Measurements from ENCODE around the gene RC3H2. TPM values are rescaled to one million over a fixed set of nuclear protein-coding genes. Genes with fewer than 3 reads are reported as not detected.
"Not testable (repeated sequence)": the region's sequence is repeated elsewhere in the genome, so short reads cannot be mapped to it uniquely, and the experiment has no call there.

Gene RC3H2
- total and polyA plus RNA-seq, 9 donors: 18.0 to 40.4 (median 28.4) TPM

GRCh38 chr9:122809261-122809660 lies 95.9 kb downstream of the RC3H2 start:
- WGBS (ENCODE audit: insufficient coverage): no CpG with 5 or more reads among the region's 7 CpGs
- H3K4me1 ChIP-seq (ENCODE audit: control insufficient read depth, insufficient read depth, low read length); DNase-seq; H3K4me3 ChIP-seq (ENCODE audit: low read length); H3K27ac ChIP-seq (ENCODE audit: low read length); H3K27me3 ChIP-seq (ENCODE audit: control insufficient read depth, insufficient read depth, low read length); H3K36me3 ChIP-seq (ENCODE audit: control insufficient read depth, insufficient read depth, low read length); H3K9me3 ChIP-seq (replicated peaks; ENCODE audit: control insufficient read depth, low read depth, low read length): not testable (repeated sequence)

DNA sequence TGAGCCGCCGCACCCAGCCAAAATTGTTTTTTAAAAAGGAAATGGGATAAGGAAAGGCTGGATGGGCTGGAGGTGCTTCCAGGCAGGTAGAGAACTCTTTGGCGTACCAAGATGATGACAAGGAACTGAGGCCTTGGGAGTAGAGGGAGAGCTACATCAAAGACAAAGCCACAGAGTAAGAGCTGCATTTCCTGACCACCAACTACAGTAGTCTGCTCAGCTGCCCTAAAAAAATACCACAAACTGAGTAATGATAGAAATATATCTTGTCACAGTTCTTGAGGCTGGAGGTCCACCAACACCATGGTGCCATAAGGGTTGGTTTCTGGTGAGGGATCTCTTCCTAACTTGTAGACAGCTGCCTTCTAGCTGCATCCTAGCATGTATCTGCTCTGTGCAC lies 97.0 kb downstream of the RC3H2 start:
- no peak for DNase-seq
- Histone ChIP-seq H3K9me3 (replicated peaks; ENCODE audit: control insufficient read depth, low read depth, low read length) (no peaks in the 10 kb centered on the region), H3K4me1 (ENCODE audit: control insufficient read depth, insufficient read depth, low read length) (no peaks in the 10 kb centered on the region), H3K36me3 (ENCODE audit: control insufficient read depth, insufficient read depth, low read length) (no peaks in the 10 kb centered on the region), H3K4me3 (ENCODE audit: low read length) (no peak overlapping the region), H3K27me3 (ENCODE audit: control insufficient read depth, insufficient read depth, low read length) (no peaks in the 10 kb centered on the region), H3K27ac (ENCODE audit: low read length) (no peak overlapping the region)
- 100% methylated on average over 2 of the region's 3 CpGs for WGBS (ENCODE audit: insufficient coverage)

GRCh38 chr9:122807271-122807900 lies 97.8 kb downstream of the RC3H2 start:
- Histone ChIP-seq H3K9me3 (replicated peaks; ENCODE audit: control insufficient read depth, low read depth, low read length) (no peaks in the 10 kb centered on the region), H3K4me3 (ENCODE audit: low read length) (no peak overlapping the region)
- WGBS (ENCODE audit: insufficient coverage): 50% methylated on average over 1 of the region's 1 CpG

DNA sequence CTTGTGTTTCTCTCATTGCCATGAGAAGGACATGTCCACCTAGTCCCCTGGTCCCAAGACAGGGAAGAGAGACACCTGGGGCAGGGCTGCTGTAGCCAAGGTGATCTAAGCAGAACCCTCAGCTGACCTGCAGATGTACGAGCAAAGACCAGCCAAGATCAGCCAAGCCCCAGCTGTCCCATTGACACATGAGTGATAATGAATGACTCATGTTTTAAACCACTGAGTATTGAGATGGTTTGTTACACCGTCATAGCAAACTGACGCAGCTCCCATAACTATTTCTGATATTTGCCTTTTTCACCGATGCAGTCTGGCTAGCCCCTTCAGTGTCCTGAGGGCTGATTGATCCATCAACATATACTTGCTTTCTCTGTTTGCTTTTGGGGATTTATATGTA lies 98.5 kb downstream of the RC3H2 start:
- no peaks in the 10 kb centered on the region for H3K27me3 ChIP-seq (ENCODE audit: control insufficient read depth, insufficient read depth, low read length)
- H3K4me3 ChIP-seq (ENCODE audit: low read length): no peak overlapping the region
- H3K9me3 ChIP-seq (replicated peaks; ENCODE audit: control insufficient read depth, low read depth, low read length): no peaks in the 10 kb centered on the region
- 50% methylated on average over 1 of the region's 4 CpGs for WGBS (ENCODE audit: insufficient coverage)
- H3K27ac ChIP-seq (ENCODE audit: low read length): no peak overlapping the region
- no peak for DNase-seq
- no peaks in the 10 kb centered on the region for H3K4me1 ChIP-seq (ENCODE audit: control insufficient read depth, insufficient read depth, low read length)
- no peaks in the 10 kb centered on the region for H3K36me3 ChIP-seq (ENCODE audit: control insufficient read depth, insufficient read depth, low read length)

More at GRCh38 chr9:122807271-122807900, 97.8 kb downstream of the RC3H2 start:
- no peak for DNase-seq
- Histone ChIP-seq H3K27ac (ENCODE audit: low read length) (no peak overlapping the region), H3K4me1 (ENCODE audit: control insufficient read depth, insufficient read depth, low read length) (no peaks in the 10 kb centered on the region), H3K27me3 (ENCODE audit: control insufficient read depth, insufficient read depth, low read length) (no peaks in the 10 kb centered on the region), H3K36me3 (ENCODE audit: control insufficient read depth, insufficient read depth, low read length) (no peaks in the 10 kb centered on the region)

DNA sequence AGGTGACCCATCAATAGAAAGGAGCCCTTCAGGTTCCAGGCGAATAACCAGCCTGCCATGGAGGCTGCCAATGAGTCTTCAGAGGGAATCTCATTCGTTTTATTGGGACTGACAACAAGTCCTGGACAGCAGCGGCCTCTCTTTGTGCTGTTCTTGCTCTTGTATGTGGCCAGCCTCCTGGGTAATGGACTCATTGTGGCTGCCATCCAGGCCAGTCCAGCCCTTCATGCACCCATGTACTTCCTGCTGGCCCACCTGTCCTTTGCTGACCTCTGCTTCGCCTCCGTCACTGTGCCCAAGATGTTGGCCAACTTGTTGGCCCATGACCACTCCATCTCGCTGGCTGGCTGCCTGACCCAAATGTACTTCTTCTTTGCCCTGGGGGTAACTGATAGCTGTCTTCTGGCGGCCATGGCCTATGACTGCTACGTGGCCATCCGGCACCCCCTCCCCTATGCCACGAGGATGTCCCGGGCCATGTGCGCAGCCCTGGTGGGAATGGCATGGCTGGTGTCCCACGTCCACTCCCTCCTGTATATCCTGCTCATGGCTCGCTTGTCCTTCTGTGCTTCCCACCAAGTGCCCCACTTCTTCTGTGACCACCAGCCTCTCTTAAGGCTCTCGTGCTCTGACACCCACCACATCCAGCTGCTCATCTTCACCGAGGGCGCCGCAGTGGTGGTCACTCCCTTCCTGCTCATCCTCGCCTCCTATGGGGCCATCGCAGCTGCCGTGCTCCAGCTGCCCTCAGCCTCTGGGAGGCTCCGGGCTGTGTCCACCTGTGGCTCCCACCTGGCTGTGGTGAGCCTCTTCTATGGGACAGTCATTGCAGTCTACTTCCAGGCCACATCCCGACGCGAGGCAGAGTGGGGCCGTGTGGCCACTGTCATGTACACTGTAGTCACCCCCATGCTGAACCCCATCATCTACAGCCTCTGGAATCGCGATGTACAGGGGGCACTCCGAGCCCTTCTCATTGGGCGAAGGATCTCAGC lies 104.8 kb downstream of the RC3H2 start, which contains the start of gene OR1K1:
Gene OR1K1 (plus strand): TSS at position 58 of the 995 bp plus-strand sequence. CDS start 0 bp downstream, at position 58.
- H3K27me3 ChIP-seq (ENCODE audit: control insufficient read depth, insufficient read depth, low read length): no peaks in the 10 kb centered on the region
- H3K4me3 ChIP-seq (ENCODE audit: low read length): no peak within 1 kb of the TSS
- no peak within 1 kb of the TSS for H3K27ac ChIP-seq (ENCODE audit: low read length)
- H3K36me3 ChIP-seq (ENCODE audit: control insufficient read depth, insufficient read depth, low read length): no peaks in the 10 kb centered on the region
- WGBS (ENCODE audit: insufficient coverage): 93% methylated on average over 30 of the region's 30 CpGs
- DNase-seq: no peak
- no peaks in the 10 kb centered on the region for H3K4me1 ChIP-seq (ENCODE audit: control insufficient read depth, insufficient read depth, low read length)
- H3K9me3 ChIP-seq (replicated peaks; ENCODE audit: control insufficient read depth, low read depth, low read length): no peaks in the 10 kb centered on the region

DNA sequence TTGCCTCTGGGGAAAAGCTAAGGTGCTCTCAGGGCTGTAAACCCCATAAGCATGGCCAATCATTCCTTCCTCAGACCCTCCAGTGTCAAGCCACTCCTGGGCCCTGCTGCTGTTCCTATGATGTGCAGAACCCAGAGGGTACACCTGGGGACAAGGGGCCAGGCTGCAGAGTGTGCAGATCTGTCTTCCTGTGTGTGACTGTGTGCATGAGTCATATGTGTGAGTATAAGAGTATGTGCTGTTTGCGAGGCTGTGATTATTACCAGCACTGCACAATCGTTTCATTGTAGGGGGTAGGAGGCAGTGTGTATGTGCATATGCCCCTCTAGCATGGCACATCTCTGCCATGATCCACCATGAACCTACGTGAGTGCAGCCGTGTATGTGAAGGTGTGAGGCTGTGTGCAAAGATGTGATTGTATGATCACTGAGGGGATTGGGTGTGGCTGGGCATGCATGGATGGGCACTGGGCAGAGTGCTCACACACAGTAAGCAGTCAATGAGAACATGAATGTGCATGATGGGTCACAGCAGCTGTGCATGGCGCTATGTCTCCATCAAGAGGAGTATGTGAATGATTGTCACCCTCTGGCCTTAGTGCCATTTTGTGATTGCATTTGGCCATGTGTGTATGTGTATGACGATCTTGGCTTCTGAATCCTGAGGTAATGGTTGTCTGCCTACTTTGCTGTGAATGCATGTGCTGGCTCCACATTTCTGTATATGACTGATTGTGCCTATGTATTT lies 107.7 kb downstream of the RC3H2 start:
- Histone ChIP-seq H3K4me3 (ENCODE audit: low read length) (no peak overlapping the region), H3K9me3 (replicated peaks; ENCODE audit: control insufficient read depth, low read depth, low read length) (no peaks in the 10 kb centered on the region), H3K4me1 (ENCODE audit: control insufficient read depth, insufficient read depth, low read length) (no peaks in the 10 kb centered on the region), H3K27me3 (ENCODE audit: control insufficient read depth, insufficient read depth, low read length) (no peaks in the 10 kb centered on the region), H3K36me3 (ENCODE audit: control insufficient read depth, insufficient read depth, low read length) (no peaks in the 10 kb centered on the region), H3K27ac (ENCODE audit: low read length) (no peak overlapping the region)
- no peak for DNase-seq
- 83% methylated on average over 4 of the region's 6 CpGs for WGBS (ENCODE audit: insufficient coverage)

Other genes with a start within 250 kb of the RC3H2 start
- not detected for gene OR1B1, start 247.7 kb downstream of the RC3H2 start, total RNA-seq
- not detected for gene OR1B1, start 247.7 kb downstream of the RC3H2 start, polyA plus RNA-seq (ENCODE audit: insufficient read depth in 1 of 8, insufficient read length in 8 of 8, low replicate concordance in 1 of 8)
- not detected for gene OR1L1, start 243.6 kb downstream of the RC3H2 start, total RNA-seq
- gene OR1L1, start 243.6 kb downstream of the RC3H2 start, polyA plus RNA-seq (ENCODE audit: insufficient read depth in 1 of 8, insufficient read length in 8 of 8, low replicate concordance in 1 of 8): not detected
- gene OR1L3, start 230.2 kb downstream of the RC3H2 start, total RNA-seq: not detected
- gene OR1L3, start 230.2 kb downstream of the RC3H2 start, polyA plus RNA-seq (ENCODE audit: insufficient read depth in 1 of 8, insufficient read length in 8 of 8, low replicate concordance in 1 of 8): not detected
- gene OR1L4, start 181.4 kb downstream of the RC3H2 start, total RNA-seq: not detected
- not detected for gene OR1L4, start 181.4 kb downstream of the RC3H2 start, polyA plus RNA-seq (ENCODE audit: insufficient read depth in 1 of 8, insufficient read length in 8 of 8, low replicate concordance in 1 of 8)
- gene OR1L6, start 163.1 kb downstream of the RC3H2 start, total RNA-seq: not detected
- not detected for gene OR1L6, start 163.1 kb downstream of the RC3H2 start, polyA plus RNA-seq (ENCODE audit: insufficient read depth in 1 of 8, insufficient read length in 8 of 8, low replicate concordance in 1 of 8)
- gene OR5C1, start 116.4 kb downstream of the RC3H2 start, total RNA-seq: not detected
- gene OR5C1, start 116.4 kb downstream of the RC3H2 start, polyA plus RNA-seq (ENCODE audit: insufficient read depth in 1 of 8, insufficient read length in 8 of 8, low replicate concordance in 1 of 8): not detected
- gene OR1K1, start 105.2 kb downstream of the RC3H2 start, total RNA-seq: not detected
- gene OR1K1, start 105.2 kb downstream of the RC3H2 start, polyA plus RNA-seq (ENCODE audit: insufficient read depth in 1 of 8, insufficient read length in 8 of 8, low replicate concordance in 1 of 8): not detected
- gene PDCL, start 76.8 kb downstream of the RC3H2 start, total RNA-seq: 18.0 TPM
- gene PDCL, start 76.8 kb downstream of the RC3H2 start, polyA plus RNA-seq (ENCODE audit: insufficient read depth in 1 of 8, insufficient read length in 8 of 8, low replicate concordance in 1 of 8): 10 to 100 TPM; 15.2 to 24.2 (median 18.5) TPM
- 9.0 TPM for gene ZBTB6, start 8.0 kb upstream of the RC3H2 start, total RNA-seq
- gene ZBTB6, start 8.0 kb upstream of the RC3H2 start, polyA plus RNA-seq (ENCODE audit: insufficient read depth in 1 of 8, insufficient read length in 8 of 8, low replicate concordance in 1 of 8): 10 to 100 TPM in 3 of 8 donors, 1 to 10 TPM in 5; 7.8 to 11.7 (median 9.8) TPM
- gene ZBTB26, start 26.2 kb upstream of the RC3H2 start, total RNA-seq: 6.2 TPM
- gene ZBTB26, start 26.2 kb upstream of the RC3H2 start, polyA plus RNA-seq (ENCODE audit: insufficient read depth in 1 of 8, insufficient read length in 8 of 8, low replicate concordance in 1 of 8): 1 to 10 TPM; 6.6 to 8.0 (median 7.5) TPM
- gene RABGAP1, start 35.7 kb upstream of the RC3H2 start, total RNA-seq: 30.2 TPM
- gene RABGAP1, start 35.7 kb upstream of the RC3H2 start, polyA plus RNA-seq (ENCODE audit: insufficient read depth in 1 of 8, insufficient read length in 8 of 8, low replicate concordance in 1 of 8): 10 to 100 TPM; 29.6 to 40.5 (median 31.7) TPM
- 0.66 TPM for gene GPR21, start 128.3 kb upstream of the RC3H2 start, total RNA-seq
- gene GPR21, start 128.3 kb upstream of the RC3H2 start, polyA plus RNA-seq (ENCODE audit: insufficient read depth in 1 of 8, insufficient read length in 8 of 8, low replicate concordance in 1 of 8): under 1 TPM in 4 of 8 donors, not detected in 4; 0.24 to 0.54 (median 0.38) TPM

All from muscle of leg (tissue), 11 donors.